Mesendoderm (in vitro differentiated cells): Measurements from ENCODE around the gene KLK4.

ENCODE experiments used
- DNase-seq: peaks from one replicate; pipeline ENCODE4 v3.0.0; 2013
- H2AK5ac ChIP-seq: 2 replicates; pipeline ENCODE4 v1.6.1; 2013; ENCODE audit warnings: low read length, inconsistent platforms
- H2BK120ac ChIP-seq: 2 replicates; pipeline ENCODE4 v1.6.1; 2013; ENCODE audit warnings: low read depth, mild to moderate bottlenecking, low read length, moderate library complexity, mixed read lengths
- H2BK15ac ChIP-seq: replicated peaks from 2 replicates; pipeline ENCODE4 v1.6.1; 2013; ENCODE audit warnings: low read depth, mild to moderate bottlenecking, moderate library complexity
- H2BK5ac ChIP-seq: 2 replicates; pipeline ENCODE4 v1.6.1; 2013; ENCODE audit warnings: low read length, inconsistent platforms
- H3K18ac ChIP-seq: 2 replicates; pipeline ENCODE4 v1.6.1; 2013; ENCODE audit warnings: mild to moderate bottlenecking, low read length, mixed read lengths
- H3K23ac ChIP-seq: one replicate; pipeline ENCODE4 v1.6.1; 2013; ENCODE audit warnings: low read length
- H3K27ac ChIP-seq: 2 replicates; pipeline ENCODE4 v1.5.1; 2013; ENCODE audit warnings: low read depth, mild to moderate bottlenecking, inconsistent platforms, low read length, moderate library complexity
- H3K27me3 ChIP-seq: 2 replicates; pipeline ENCODE4 v1.6.1; 2013; ENCODE audit warnings: low read length, control low read depth, mild to moderate bottlenecking, inconsistent platforms; ENCODE audit not compliant: insufficient read depth, poor library complexity
- H3K36me3 ChIP-seq: 2 replicates; pipeline ENCODE4 v1.6.1; 2013; ENCODE audit warnings: low read length, inconsistent platforms; ENCODE audit not compliant: control insufficient read depth, insufficient read depth
- H3K4ac ChIP-seq: one replicate; pipeline ENCODE4 v1.6.1; 2013; ENCODE audit warnings: low read depth, mild to moderate bottlenecking, low read length, moderate library complexity
- H3K4me1 ChIP-seq: 2 replicates; pipeline ENCODE4 v1.6.1; 2013; ENCODE audit warnings: low read depth, low read length, inconsistent platforms; ENCODE audit not compliant: control insufficient read depth
- H3K4me2 ChIP-seq: 2 replicates; pipeline ENCODE4 v1.6.1; 2013; ENCODE audit warnings: low read length
- H3K4me3 ChIP-seq: 2 replicates; pipeline ENCODE4 v1.5.1; 2013; ENCODE audit warnings: mild to moderate bottlenecking, low read length
- H3K56ac ChIP-seq: one replicate; pipeline ENCODE4 v1.6.1; 2013; ENCODE audit warnings: low read length
- H3K79me1 ChIP-seq: 2 replicates; pipeline ENCODE4 v1.6.1; 2013; ENCODE audit warnings: low read length, inconsistent platforms
- H3K79me2 ChIP-seq: 2 replicates; pipeline ENCODE4 v1.6.1; 2013; ENCODE audit warnings: mild to moderate bottlenecking, low read length; ENCODE audit not compliant: control insufficient read depth, insufficient read depth
- H3K9ac ChIP-seq: 2 replicates; pipeline ENCODE4 v1.6.1; 2013; ENCODE audit warnings: low read length, inconsistent platforms
- H4K5ac ChIP-seq: one replicate; pipeline ENCODE4 v1.6.1; 2013; ENCODE audit warnings: low read length
- H4K8ac ChIP-seq: one replicate; pipeline ENCODE4 v1.6.1; 2013; ENCODE audit warnings: low read depth, mild to moderate bottlenecking, control low read depth, low read length, moderate library complexity
- WGBS: extraction: QIAGEN DNeasy Blood & Tissue Kit; methylation state at CpG from one replicate; pipeline ENCODE4 v1.1.7; 2013; ENCODE audit warnings: low lambda C conversion rate, missing lambda C conversion rate; ENCODE audit not compliant: insufficient coverage; ENCODE audit errors: extremely low coverage; 5-methylcytosine and 5-hydroxymethylcytosine counted together

The KLK4 gene

DNA sequence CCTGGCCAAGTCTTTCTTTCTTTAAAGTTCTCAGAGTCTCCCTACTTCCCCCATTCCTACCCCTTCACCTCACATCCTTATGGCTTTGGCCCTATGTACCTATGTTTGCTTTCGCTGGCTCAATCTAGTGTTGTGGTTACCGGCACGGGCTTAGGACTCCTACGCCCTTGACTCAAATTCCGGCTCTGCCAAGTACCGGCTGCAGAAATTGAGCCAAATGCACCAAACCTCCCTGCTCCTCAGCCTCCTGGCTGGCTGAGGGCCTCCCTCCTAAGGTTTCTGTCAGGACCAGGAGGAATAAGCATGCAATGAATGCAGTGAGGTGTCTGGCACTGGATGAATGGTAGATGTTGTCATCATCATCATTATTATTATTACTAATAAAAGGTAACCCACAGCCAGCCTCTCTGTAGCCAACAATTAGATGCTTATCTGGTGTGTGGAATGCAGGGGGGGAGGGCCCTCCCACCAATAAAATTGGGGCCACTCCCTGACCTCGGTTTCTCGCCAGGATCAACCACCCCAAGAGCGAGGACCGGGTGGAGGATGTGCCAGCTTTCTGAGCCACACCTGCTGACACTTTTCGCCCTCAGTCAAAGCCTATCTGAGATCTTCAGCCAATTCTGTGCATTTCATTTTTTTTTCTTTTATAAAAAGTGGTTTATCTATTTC is 21.0 kb upstream of the KLK4 start:
- Histone ChIP-seq H2BK15ac (no peak overlapping the region), H4K5ac (no peak overlapping the region), H3K27ac (no peak overlapping the region), H3K4me1 (no peaks in the 10 kb centered on the region), H4K8ac (no peak overlapping the region), H3K4me2 (no peak overlapping the region), H3K56ac (no peak overlapping the region), H3K79me1 (no peaks in the 10 kb centered on the region), H3K36me3 (no peaks in the 10 kb centered on the region), H3K27me3 (no peaks in the 10 kb centered on the region), H3K4me3 (no peak overlapping the region), H3K79me2 (no peaks in the 10 kb centered on the region), H3K23ac (no peak overlapping the region), H2BK120ac (no peak overlapping the region), H3K4ac (no peak overlapping the region), H3K9ac (no peak overlapping the region), H2BK5ac (no peak overlapping the region), H3K18ac (no peak overlapping the region), H2AK5ac (no peak overlapping the region)
- no peak for DNase-seq
- WGBS, result no CpG with 5 or more reads among the region's 11 CpGs

DNA sequence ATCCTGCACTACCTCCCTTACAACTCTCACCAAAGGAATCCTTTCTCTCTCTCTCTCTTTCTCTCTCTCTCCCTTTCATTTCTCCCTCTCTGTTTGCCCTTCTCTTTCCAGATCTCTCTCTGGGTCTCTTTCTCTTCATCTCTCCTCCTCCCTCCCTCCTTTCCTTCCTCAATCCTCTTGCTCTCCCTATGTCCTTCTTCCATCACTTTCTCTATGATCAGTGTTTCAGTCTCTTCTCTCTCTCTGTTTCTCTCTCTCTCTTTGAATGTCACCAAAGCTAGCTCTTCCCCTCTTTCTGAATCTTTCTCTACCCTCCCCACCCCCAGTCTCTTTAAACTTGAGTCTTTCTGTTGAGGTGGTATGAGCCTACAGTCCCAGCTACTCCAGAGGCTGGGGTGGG is 19.8 kb upstream of the KLK4 start:
- H3K4me1 ChIP-seq, result no peaks in the 10 kb centered on the region
- no peak for DNase-seq

DNA sequence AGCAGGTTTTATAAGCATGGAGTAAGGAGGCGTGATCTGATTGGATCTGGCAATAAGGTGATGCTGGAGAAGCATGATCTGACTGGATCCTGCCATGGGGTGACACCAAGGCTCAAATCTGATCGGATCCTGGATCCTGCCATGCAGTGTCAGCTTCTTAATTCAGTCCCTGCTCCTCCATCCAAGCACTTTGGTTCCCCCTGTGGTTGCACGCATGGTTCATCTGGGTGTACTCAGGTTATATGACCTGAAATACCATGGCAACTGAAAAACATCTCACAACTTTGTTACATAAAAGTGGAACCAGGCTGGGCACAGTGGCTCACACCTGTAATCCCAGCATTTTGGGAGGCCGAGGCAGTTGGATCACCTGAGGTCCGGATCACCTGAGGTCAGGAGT is 17.6 kb upstream of the KLK4 start:
- Histone ChIP-seq H3K79me2 (no peaks in the 10 kb centered on the region), H3K56ac (no peak overlapping the region), H4K5ac (no peak overlapping the region), H2BK120ac (no peak overlapping the region), H2AK5ac (no peak overlapping the region), H2BK15ac (no peak overlapping the region), H3K4ac (no peak overlapping the region), H3K4me3 (no peak overlapping the region), H4K8ac (no peak overlapping the region), H2BK5ac (no peak overlapping the region), H3K79me1 (no peaks in the 10 kb centered on the region), H3K4me1 (no peaks in the 10 kb centered on the region), H3K36me3 (no peaks in the 10 kb centered on the region), H3K27ac (no peak overlapping the region), H3K18ac (no peak overlapping the region), H3K4me2 (no peak overlapping the region), H3K9ac (no peak overlapping the region), H3K27me3 (no peaks in the 10 kb centered on the region), H3K23ac (no peak overlapping the region)
- DNase-seq, result peak; percentile 50
- WGBS, result no CpG with 5 or more reads among the region's 5 CpGs

More for the DNA sequence above, 19.8 kb upstream of the KLK4 start:
- Histone ChIP-seq H3K4me2 (no peak overlapping the region), H3K18ac (no peak overlapping the region), H3K79me1 (no peaks in the 10 kb centered on the region), H3K4ac (no peak overlapping the region), H3K79me2 (no peaks in the 10 kb centered on the region), H2BK5ac (no peak overlapping the region), H4K5ac (no peak overlapping the region), H3K27ac (no peak overlapping the region), H2AK5ac (no peak overlapping the region), H2BK120ac (no peak overlapping the region), H3K9ac (no peak overlapping the region), H2BK15ac (no peak overlapping the region), H3K23ac (no peak overlapping the region), H3K4me3 (no peak overlapping the region), H3K56ac (no peak overlapping the region), H3K36me3 (no peaks in the 10 kb centered on the region), H3K27me3 (no peaks in the 10 kb centered on the region), H4K8ac (no peak overlapping the region)

DNA sequence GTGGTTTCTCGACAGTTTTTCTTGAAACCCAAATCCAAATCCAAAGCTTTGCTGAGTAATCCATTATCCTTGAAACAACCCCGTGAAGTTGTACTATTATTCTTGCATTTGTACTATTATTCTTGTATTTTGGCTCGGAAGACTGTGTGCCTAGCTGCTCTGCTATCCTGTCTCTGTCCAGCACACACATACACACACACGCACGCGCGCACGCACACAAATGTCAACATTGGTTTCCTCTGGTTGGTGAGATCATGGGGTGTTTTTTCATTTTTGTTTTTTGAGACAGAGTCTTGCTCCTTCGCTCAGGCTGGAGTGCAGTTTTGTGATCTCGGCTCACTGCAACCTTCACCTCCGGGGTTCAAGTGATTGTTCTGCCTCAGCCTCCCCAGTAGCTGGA is 14.9 kb upstream of the KLK4 start:
- no peak overlapping the region for H4K5ac ChIP-seq
- no peak overlapping the region for H3K27ac ChIP-seq
- H2BK120ac ChIP-seq, result no peak overlapping the region
- no peak overlapping the region for H3K4me3 ChIP-seq
- H3K79me1 ChIP-seq, result no peaks in the 10 kb centered on the region
- no peaks in the 10 kb centered on the region for H3K4me1 ChIP-seq
- no peaks in the 10 kb centered on the region for H3K27me3 ChIP-seq
- H2AK5ac ChIP-seq, result no peak overlapping the region
- no peak overlapping the region for H3K4me2 ChIP-seq
- no peak overlapping the region for H4K8ac ChIP-seq
- H3K79me2 ChIP-seq, result no peaks in the 10 kb centered on the region
- no peak overlapping the region for H2BK5ac ChIP-seq
- H2BK15ac ChIP-seq, result no peak overlapping the region
- no peak overlapping the region for H3K56ac ChIP-seq
- H3K9ac ChIP-seq, result no peak overlapping the region
- WGBS, result no CpG with 5 or more reads among the region's 11 CpGs
- no peak overlapping the region for H3K23ac ChIP-seq
- no peak overlapping the region for H3K4ac ChIP-seq
- H3K36me3 ChIP-seq, result no peaks in the 10 kb centered on the region
- H3K18ac ChIP-seq, result no peak overlapping the region
- no peak for DNase-seq

DNA sequence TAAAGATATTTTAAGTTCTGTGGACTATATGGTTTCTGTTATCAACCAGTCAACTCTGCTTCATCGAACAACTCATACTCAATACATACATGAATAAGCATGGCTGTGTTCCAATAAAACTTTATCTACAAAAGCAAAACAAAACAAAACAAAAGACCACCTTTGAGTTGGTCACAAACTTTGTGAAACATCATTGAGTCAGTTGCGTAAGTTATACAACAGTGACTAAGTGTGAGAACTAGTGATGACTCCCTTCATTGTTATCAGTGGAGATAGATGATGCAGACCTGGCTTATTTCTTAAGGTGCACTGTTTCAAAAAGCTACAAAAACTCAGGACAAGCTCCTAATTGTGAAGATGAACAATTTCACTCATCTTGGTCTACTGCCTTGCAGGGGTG is 14.5 kb upstream of the KLK4 start:
- WGBS, result no CpG with 5 or more reads among the region's 2 CpGs
- Histone ChIP-seq H3K56ac (no peak overlapping the region), H2BK15ac (no peak overlapping the region), H4K5ac (no peak overlapping the region), H3K4me1 (no peaks in the 10 kb centered on the region), H3K36me3 (no peaks in the 10 kb centered on the region), H3K79me2 (no peaks in the 10 kb centered on the region), H3K23ac (no peak overlapping the region), H2BK120ac (no peak overlapping the region), H3K9ac (no peak overlapping the region), H4K8ac (no peak overlapping the region), H2BK5ac (no peak overlapping the region), H3K4me3 (no peak overlapping the region), H3K4me2 (no peak overlapping the region), H3K27me3 (no peaks in the 10 kb centered on the region), H2AK5ac (no peak overlapping the region), H3K4ac (no peak overlapping the region), H3K27ac (no peak overlapping the region), H3K18ac (no peak overlapping the region), H3K79me1 (no peaks in the 10 kb centered on the region)
- no peak for DNase-seq

DNA sequence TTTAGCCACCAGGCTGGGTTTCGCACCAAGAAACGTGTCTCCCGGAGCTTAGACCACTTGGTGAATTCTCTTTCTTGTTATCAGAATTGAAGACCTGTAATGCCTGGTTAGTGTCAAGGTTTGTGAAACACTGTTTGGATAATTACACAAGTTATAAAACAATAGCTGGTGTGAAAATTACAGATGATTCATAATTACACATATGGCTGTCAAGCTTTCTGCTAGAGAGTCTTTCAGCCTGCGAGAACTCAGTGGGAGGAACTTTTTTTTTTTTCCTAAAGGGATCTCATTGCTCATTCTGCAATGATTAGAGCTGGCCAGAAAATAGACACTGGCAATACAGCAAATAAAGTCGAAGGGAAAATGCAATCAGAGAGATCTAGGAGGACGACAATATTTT is 13.4 kb upstream of the KLK4 start:
- Histone ChIP-seq H3K27ac (no peak overlapping the region), H2BK5ac (no peak overlapping the region), H3K4me1 (no peaks in the 10 kb centered on the region), H3K23ac (no peak overlapping the region), H4K5ac (no peak overlapping the region), H2AK5ac (no peak overlapping the region), H3K4ac (no peak overlapping the region), H4K8ac (no peak overlapping the region), H3K36me3 (no peaks in the 10 kb centered on the region), H2BK120ac (no peak overlapping the region), H3K4me3 (no peak overlapping the region), H3K79me2 (no peaks in the 10 kb centered on the region), H3K56ac (no peak overlapping the region), H2BK15ac (no peak overlapping the region), H3K79me1 (no peaks in the 10 kb centered on the region), H3K4me2 (no peak overlapping the region), H3K9ac (no peak overlapping the region), H3K27me3 (no peaks in the 10 kb centered on the region), H3K18ac (no peak overlapping the region)
- WGBS, result no CpG with 5 or more reads among the region's 6 CpGs
- DNase-seq, result no peak
